RKO (cell line): ENCODE data around the gene BRMS1.

Experiments
- DNase-seq: peaks from one replicate; pipeline ENCODE4 v3.0.0-alpha.2; 2016; ENCODE audit warnings: low spot score

The BRMS1 gene

GRCh38 chr11:66309475-66309874 lies 35.4 kb downstream of the BRMS1 start:
- DNase-seq: no peak

DNA sequence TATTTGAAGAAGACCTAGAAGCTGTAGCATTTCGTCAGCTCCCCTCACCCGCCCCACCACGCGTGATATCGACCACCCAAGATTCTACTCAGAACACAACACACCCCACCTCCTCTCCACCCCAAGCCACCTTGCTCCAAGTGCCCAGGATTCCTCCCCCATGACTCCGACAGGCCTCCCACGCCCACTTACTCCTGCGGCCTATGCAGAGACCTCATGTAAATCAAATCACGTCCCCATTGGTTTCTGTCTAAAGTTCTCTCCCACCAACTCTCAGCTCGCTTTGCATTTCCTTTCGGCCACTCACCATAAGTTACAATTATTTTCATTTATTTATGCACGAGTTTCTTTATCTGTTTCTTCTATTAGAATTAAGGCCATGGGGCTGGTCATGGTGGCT lies 42.2 kb downstream of the BRMS1 start:
- DNase-seq: no peak

- no peak for DNase-seq
Measured at GRCh38 chr11:66299186-66299585, 45.7 kb downstream of the BRMS1 start.

GRCh38 chr11:66297610-66298009 lies 47.3 kb downstream of the BRMS1 start:
- DNase-seq: no peak

DNA sequence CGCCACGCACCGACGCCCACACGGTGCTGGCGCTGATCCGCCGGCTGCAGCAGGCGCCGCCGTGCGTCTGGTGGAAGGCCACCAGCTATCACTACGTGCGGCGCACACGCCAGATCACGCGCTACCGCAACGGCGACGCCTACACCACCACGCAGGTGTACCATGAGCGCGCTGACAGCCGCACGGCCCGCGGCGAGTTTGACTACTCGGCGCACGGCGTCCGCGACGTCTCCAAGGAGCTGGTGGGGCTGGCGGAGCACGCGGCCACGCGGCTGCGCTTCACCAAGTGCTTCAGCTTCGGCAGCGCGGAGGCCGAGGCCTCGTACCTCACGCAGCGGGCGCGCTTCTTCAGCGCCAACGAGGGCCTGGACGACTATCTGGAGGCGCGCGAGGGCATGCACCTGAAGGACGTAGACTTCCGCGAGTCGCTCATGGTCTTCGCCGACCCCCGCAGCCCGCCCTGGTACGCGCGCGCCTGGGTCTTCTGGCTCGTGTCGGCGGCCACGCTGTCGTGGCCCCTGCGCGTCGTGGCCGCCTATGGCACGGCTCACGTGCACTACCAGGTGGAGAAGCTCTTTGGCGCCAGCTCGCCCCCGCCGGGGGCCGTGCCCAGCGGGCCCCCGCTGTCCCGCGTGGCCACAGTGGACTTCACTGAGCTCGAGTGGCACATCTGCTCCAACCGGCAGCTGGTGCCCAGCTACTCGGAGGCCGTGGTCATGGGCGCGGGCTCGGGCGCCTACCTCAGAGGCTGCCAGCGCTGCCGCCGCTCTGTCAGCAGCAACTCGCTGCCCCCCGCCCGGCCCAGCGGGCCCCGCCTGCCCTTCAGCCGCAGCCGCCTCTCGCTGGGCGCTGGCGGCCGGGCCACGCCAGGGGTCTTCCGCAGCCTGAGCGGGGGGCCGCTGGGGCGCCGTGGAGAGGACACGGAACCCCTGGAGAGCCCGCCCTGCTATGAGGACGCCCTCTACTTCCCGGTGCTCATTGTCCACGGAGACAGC lies 50.0 kb downstream of the BRMS1 start:
- no peak for DNase-seq

DNA sequence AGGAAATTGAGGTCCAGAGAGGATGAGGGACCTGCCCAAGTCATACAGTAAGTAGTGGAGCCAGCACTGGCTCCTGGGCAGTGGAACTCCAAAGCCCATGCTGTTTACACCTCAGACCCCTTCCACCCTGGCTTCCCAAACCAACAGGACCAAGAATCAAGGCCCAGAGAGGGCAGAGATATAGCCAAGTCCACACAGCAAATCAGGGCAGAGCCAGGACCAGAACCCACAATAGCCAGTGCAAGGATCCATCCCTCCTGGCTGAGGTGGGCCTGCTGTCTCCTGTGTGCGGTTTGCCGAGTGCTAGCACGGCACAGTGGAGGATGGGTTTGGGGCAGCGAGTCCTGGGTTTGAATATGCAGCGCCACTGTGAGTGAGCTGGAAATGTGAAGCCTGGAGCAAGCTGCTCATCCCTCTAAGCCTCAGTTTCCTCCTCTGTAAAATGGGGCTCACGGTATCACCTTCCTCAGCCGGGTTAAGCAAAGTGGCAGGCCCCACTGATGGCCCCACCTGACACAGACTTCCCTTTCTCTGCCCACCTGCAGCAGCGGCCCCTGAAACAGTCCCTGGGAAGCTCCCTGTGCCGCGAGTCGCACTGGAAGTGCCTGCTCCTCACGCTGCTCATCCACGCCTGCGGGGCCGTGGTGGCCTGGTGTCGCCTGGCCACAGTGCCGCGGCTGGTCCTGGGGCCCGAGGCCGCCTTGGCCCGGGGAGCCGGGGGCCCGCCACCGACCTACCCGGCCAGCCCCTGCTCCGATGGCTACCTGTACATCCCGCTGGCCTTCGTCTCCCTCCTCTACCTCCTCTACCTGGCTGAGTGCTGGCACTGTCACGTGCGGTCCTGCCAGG lies 50.9 kb downstream of the BRMS1 start:
- DNase-seq: no peak

- no peak for DNase-seq
Measured at GRCh38 chr11:66293352-66293751, 51.6 kb downstream of the BRMS1 start.

DNA sequence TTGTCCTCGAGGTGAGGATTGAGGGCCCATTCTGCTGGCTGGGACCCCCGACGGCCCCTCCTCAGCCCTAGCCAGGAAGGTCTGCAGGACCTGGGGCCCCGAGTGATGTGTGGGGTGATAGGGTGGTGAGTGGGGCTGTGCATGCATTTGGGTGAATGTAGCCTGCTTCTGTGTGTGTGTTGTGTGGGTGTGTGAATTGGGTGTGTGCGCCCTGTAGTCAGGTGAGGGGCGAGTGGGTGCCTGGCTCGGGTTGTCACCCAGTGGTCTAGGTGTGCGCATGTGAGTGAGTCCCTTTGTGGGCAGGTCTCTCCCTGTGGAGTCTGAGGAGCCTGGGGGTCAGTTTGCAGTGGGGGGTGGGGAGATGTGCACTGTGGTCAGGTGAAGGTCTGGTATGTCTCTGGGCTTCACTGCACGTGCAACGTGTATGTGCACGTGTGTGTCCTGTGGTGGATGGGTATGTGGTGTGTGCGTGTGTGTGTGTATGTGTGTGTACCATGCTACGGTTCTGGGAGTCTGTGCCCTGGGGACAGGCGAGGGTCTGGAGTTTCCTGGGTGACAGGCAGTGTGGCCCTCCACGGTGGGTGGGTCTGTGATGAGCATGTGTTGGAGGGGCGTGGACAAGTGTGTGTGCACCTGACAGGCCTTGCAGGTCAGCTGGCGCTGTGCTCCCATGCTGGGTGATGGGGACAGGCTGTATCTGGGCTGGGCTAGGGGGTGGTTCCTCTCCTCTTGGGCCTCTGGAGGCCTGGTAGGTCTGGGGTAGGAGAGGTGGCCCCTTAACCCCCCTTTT lies 52.2 kb downstream of the BRMS1 start:
- no peak for DNase-seq

DNA sequence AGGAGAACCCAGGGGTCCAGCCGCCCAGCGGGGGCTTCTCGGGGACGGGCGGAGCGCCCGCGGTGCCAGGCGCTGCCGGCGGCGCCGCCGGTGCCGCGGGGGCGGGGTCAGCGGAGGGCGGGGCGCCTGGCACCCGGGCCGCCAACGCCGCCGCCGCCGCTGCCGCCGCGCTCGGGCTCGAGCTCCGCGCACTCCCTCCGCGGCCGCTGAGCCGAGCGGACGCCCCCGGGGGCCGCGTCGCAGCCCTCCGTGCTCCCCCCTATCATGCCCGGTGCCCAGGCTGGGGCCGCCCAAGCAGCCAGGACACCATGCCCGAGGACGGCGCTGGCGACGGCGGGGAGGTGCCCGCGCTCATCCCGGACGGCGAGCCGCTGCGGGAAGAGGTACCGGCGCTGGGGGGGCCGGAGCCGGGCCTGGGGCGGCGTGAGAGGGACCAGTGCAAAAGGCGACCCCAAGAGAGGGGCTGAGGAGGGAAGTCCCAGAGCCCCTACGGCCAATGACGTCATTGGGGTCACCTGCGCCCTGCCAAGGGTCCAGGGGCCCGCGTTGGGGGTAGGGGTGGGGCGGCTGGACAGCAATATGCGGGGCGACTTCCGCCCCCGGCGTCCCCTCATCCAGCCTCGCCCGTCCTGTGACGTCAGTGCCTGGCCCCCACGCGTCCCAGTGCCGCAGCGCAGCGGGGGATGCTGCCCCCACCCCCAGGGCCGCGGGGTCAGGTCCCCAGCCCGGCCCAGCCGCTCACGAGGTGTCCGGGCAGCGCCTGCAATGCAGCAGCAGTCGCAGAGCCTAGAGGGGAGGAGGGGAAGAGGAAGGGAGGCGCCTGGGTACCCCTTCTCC lies 53.0 kb downstream of the BRMS1 start, which contains the start of gene TMEM151A:
Gene TMEM151A (plus strand): TSS at position 189 of the 837 bp plus-strand sequence. CDS start 120 bp downstream, at position 309.
- DNase-seq: no peak

DNA sequence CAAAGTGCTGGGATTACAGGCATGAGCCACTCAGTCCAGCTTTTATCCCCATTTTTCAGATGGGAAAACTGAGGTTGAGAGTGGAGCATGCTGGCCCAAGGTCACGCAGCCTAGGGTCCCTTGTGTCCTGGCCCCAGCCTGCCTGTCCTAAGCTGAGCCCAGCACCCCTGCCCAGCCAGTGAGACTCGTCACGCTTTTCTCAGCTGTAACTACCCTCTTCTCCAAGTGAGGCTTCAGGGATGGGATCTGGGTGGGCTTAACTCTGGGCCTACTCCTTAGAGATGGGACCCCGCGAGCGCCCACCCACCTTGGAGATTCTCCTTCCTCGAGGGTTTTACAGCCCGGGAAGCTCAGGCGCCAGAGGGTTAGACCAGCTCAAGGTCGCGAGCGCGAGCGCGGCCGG lies 53.6 kb downstream of the BRMS1 start:
- no peak for DNase-seq

DNA sequence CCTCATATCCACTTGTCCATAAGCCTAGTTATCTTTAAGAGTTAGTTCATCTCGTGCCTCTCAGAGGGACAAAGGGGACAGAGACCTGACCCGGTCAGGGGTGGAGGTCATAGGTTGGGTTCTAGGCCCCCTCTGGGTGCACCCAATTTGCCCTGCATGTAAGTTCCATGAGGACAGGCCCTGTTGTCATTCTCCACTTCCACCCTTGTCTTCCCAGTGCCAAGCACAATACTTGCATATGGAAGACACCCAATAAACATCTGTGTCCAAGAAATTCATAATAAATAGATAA lies 54.6 kb downstream of the BRMS1 start:
- no peak for DNase-seq

GRCh38 chr11:66289548-66290329 lies 55.2 kb downstream of the BRMS1 start:
- DNase-seq: no peak

GRCh38 chr11:66288671-66289547 lies 56.0 kb downstream of the BRMS1 start, which contains the start of gene YIF1A:
TSS of gene YIF1A (minus strand) at chr11:66289143. CDS start at chr11:66288985, 158 bp downstream.
- peak; percentile 100 for DNase-seq

DNA sequence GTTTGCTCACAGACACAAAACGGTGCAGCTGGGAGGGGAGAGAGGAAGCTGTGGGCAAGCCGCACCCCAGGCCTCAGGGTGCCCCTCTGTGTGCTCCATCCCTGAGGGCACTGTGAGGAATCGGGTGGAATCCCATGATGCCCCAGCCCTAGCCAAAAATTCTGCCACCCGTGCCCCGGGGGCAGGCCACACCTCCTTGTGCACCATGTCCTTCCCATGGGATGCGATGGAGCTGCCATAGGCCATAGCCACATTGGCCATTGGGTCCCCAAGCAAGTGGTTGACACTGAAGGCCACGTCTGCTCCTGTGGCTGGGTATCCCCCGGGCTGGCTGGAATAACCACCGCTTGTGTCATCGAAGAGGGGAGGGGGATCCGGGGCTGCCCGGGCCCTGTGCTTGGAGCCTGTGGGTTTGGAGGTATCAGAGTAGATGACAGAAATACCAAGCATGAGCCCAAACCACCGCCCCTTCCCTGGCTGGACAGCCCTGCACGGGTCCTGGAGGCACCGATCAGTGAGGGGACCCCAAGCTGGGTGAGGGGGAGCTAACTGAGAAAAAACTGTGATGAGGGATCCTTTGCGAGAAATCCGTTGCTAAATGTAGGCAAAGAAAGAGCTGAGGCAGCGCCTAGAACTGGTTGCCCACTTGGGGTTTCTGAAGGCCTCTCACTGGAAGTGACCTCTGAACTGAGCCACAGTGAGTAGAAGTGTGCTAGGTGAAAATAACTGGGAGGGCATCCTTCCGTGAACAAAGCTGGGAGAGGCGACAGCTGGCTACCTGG lies 56.8 kb downstream of the BRMS1 start:
- peak; percentile 48 for DNase-seq
